PC-9 (cell line): ENCODE data around the gene GJA9. TPM values are rescaled to one million over a fixed set of nuclear protein-coding genes. Genes with fewer than 3 reads are reported as not detected.

ENCODE experiments used
- BruUV-seq: library from RNA; stranded (reverse); fragments of 400-500 nt; replicated peaks from 2 replicates; lab custom pipeline; 2021; lab: Mats Ljungman, UMichigan
- CTCF ChIA-PET: fragments of 300-600 bp; sonication (Branson Sonifier 250); formaldehyde crosslinking; loops from one replicate; lab custom pipeline; 2022; ENCODE audit warnings: antibody characterized with exemption; lab: Charles Lee
- POLR2A ChIA-PET: fragments of 300-600 bp; sonication (Branson Sonifier 250); formaldehyde crosslinking; loops from one replicate; lab custom pipeline; 2022; ENCODE audit warnings: antibody characterized with exemption; ENCODE audit not compliant: unreplicated experiment; lab: Charles Lee
- DNase-seq, 2 experiments: peaks; one replicate each; pipeline versions ENCODE4 v3.0.0 to v3.0.0-alpha.2; 2015 to 2022; ENCODE audit warnings: mixed read lengths in 1 of 2
- H2AFZ ChIP-seq: fragments of 200-600 bp; sonication (generic); 2 replicates; pipeline ENCODE4 v1.8.1; 2017; ENCODE audit warnings: antibody characterized with exemption
- H3F3A ChIP-seq: fragments of 200-600 bp; sonication (generic); 2 replicates; pipeline ENCODE4 v1.8.1; 2017; ENCODE audit warnings: antibody characterized with exemption, mild to moderate bottlenecking, low read depth; ENCODE audit not compliant: insufficient read depth
- H3K27ac ChIP-seq: fragments of 200-600 bp; sonication (generic); 2 replicates; pipeline ENCODE4 v1.6.1; 2016; ENCODE audit warnings: mixed run types
- H3K27me3 ChIP-seq: fragments of 200-600 bp; sonication (generic); 2 replicates; pipeline ENCODE4 v1.6.1; 2016; ENCODE audit warnings: low read depth, mixed run types; ENCODE audit not compliant: insufficient read depth
- H3K36me3 ChIP-seq: fragments of 200-600 bp; sonication (generic); 2 replicates; pipeline ENCODE4 v1.6.1; 2016; ENCODE audit warnings: low read depth, mixed run types
- H3K4me1 ChIP-seq: fragments of 200-600 bp; sonication (generic); replicated peaks from 2 replicates; pipeline ENCODE4 v1.6.1; 2016; ENCODE audit warnings: mixed run types; ENCODE audit not compliant: insufficient read depth
- H3K4me2 ChIP-seq: fragments of 200-600 bp; sonication (generic); 2 replicates; pipeline ENCODE4 v1.6.1; 2017; ENCODE audit warnings: mixed run types
- H3K4me3 ChIP-seq: fragments of 200-600 bp; sonication (generic); 2 replicates; pipeline ENCODE4 v1.6.1; 2016; ENCODE audit warnings: mixed run types
- H3K79me2 ChIP-seq: fragments of 200-600 bp; sonication (generic); 2 replicates; pipeline ENCODE4 v1.6.1; 2017; ENCODE audit warnings: low read depth, mixed run types
- H3K9me2 ChIP-seq: fragments of 200-600 bp; sonication (generic); 2 replicates; pipeline ENCODE4 v1.8.1; 2017; ENCODE audit warnings: mild to moderate bottlenecking; ENCODE audit not compliant: insufficient read depth
- H3K9me3 ChIP-seq: fragments of 200-600 bp; sonication (generic); 2 replicates; pipeline ENCODE4 v1.8.1; 2016; ENCODE audit warnings: low read depth; ENCODE audit not compliant: insufficient read depth
- H4K20me1 ChIP-seq: fragments of 200-600 bp; sonication (generic); 2 replicates; pipeline ENCODE4 v1.8.1; 2017; ENCODE audit not compliant: insufficient read depth
- EZH2 ChIP-seq: fragments of 200-600 bp; sonication (generic); IDR thresholded peaks from 2 replicates; pipeline ENCODE4 v1.8.0; 2017; ENCODE audit warnings: antibody characterized with exemption, low read depth
- intact Hi-C: fragments of 100-400 bp; cut with micrococcal nuclease; formaldehyde crosslinking; loops from one replicate; pipeline ENCODE4 v1.10.0; 2022; ENCODE audit not compliant: unreplicated experiment
- total RNA-seq: library from RNA; stranded (reverse); gene quantifications from 2 replicates; pipeline ENCODE4 v1.2.3, GENCODE V29; 2021
- TF ChIP-seq, protein P1 (sequence below): fragments of 200-600 bp; sonication (generic); conservative IDR thresholded peaks from 2 replicates; pipeline ENCODE4 v1.6.1; 2017; ENCODE audit warnings: mixed run types, antibody characterized with exemption, mild to moderate bottlenecking, moderate library complexity

GJA9 gene
- total RNA-seq, 1 experiment from 2014 or later: 0.48 TPM

DNA sequence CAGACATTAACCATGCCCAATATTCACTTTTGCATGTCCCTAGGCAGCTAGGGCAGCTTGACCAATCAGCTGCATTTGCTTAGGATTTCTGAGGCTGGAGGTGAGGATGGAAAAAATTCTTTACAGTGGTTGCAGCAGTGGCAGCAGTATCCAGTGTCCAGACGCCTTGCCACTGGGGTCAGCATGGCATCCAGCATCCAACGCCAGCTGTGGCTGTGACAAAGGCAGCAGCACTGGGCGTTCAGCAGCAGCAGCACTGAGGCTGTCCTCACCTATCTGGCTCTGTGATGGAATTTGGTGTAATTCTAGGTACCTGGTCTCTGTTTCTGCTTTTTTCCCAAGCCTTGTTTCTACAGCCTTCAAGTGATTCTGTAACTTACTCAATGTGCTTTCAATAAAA, 44.7 kb upstream of the GJA9 start:
- no peak for DNase-seq
- BruUV-seq: no TSS peak
- CTCF ChIA-PET: no interaction called here

DNA sequence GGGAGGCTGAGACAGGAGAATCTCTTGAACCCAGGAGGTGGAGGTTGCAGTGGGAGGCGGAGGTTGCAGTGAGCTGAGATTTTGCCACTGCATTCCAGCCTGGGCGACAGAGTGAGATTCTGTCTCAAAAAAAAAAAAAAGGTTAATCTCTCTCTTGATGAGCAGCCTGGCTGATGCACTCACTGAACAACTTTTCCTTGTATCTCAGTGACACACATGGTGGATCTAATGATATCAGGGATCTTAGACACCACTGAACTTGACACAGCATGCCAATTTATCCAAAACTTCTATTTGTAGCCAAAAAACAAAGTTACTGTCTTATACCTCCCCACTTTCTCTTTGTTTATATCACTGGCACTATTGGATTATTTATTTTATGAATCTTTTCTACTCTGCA, 44.0 kb upstream of the GJA9 start:
- Histone ChIP-seq H3K36me3 (no peaks in the 10 kb centered on the region), H2AFZ (no peak overlapping the region), H4K20me1 (no peaks in the 10 kb centered on the region), H3K4me2 (no peak overlapping the region), H3K79me2 (no peaks in the 10 kb centered on the region), H3K4me1 (no peaks in the 10 kb centered on the region), H3K27ac (no peak overlapping the region), H3K27me3 (no peaks in the 10 kb centered on the region), H3K9me2 (no peaks in the 10 kb centered on the region), H3K4me3 (no peak overlapping the region), H3K9me3 (no peaks in the 10 kb centered on the region), H3F3A (0 out of 2 replicates have a peak, but pooled peaks cover 3% of the 10 kb centered on the region)
- DNase-seq: no peak
- POLR2A ChIA-PET: no interaction called here
- intact Hi-C loops: no loop called here
- TF ChIP-seq EZH2: no peak
- TF ChIP-seq, protein P1, sequence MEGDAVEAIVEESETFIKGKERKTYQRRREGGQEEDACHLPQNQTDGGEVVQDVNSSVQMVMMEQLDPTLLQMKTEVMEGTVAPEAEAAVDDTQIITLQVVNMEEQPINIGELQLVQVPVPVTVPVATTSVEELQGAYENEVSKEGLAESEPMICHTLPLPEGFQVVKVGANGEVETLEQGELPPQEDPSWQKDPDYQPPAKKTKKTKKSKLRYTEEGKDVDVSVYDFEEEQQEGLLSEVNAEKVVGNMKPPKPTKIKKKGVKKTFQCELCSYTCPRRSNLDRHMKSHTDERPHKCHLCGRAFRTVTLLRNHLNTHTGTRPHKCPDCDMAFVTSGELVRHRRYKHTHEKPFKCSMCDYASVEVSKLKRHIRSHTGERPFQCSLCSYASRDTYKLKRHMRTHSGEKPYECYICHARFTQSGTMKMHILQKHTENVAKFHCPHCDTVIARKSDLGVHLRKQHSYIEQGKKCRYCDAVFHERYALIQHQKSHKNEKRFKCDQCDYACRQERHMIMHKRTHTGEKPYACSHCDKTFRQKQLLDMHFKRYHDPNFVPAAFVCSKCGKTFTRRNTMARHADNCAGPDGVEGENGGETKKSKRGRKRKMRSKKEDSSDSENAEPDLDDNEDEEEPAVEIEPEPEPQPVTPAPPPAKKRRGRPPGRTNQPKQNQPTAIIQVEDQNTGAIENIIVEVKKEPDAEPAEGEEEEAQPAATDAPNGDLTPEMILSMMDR: no peak
- CTCF ChIA-PET: no interaction called here
- no TSS peak for BruUV-seq

More for the DNA sequence above, 44.7 kb upstream of the GJA9 start:
- Histone ChIP-seq H3K27ac (no peak overlapping the region), H2AFZ (no peak overlapping the region), H3K79me2 (no peaks in the 10 kb centered on the region), H3F3A (0 out of 2 replicates have a peak, but pooled peaks cover 3% of the 10 kb centered on the region), H3K4me2 (no peak overlapping the region), H3K4me1 (no peaks in the 10 kb centered on the region), H3K4me3 (no peak overlapping the region), H3K9me3 (no peaks in the 10 kb centered on the region), H3K36me3 (no peaks in the 10 kb centered on the region), H3K9me2 (no peaks in the 10 kb centered on the region), H3K27me3 (no peaks in the 10 kb centered on the region), H4K20me1 (no peaks in the 10 kb centered on the region)
- POLR2A ChIA-PET: no interaction called here
- intact Hi-C loops: no loop called here
- TF ChIP-seq, protein P1: no peak
- no peak for TF ChIP-seq EZH2

DNA sequence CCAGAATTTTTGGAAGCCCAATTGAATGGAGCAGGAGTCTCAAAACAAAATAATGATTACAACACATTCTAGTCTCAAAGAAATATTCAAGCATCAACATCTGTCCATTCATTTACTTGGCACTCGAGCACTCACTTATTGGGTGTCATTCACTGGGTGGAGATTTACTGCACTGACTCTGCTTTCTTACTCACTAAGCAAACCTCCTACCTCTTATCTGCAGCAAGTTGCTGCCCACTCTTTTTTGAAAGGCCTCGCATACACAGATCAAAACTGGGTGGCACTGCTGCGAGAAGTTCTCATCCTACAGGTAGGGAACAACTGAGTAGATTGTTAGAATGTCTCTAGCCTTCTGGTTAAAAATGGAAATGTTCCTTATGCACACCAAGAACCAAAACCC, 42.2 kb upstream of the GJA9 start:
- POLR2A ChIA-PET: no interaction called here
- Histone ChIP-seq H3K4me1 (no peaks in the 10 kb centered on the region), H3K27me3 (no peaks in the 10 kb centered on the region), H3K9me2 (no peaks in the 10 kb centered on the region), H3K4me2 (no peak overlapping the region), H3K79me2 (no peaks in the 10 kb centered on the region), H3K36me3 (no peaks in the 10 kb centered on the region), H3F3A (0 out of 2 replicates have a peak, but pooled peaks cover 3% of the 10 kb centered on the region), H4K20me1 (no peaks in the 10 kb centered on the region), H3K9me3 (no peaks in the 10 kb centered on the region), H2AFZ (no peak overlapping the region), H3K4me3 (no peak overlapping the region), H3K27ac (no peak overlapping the region)
- no peak for TF ChIP-seq EZH2
- TF ChIP-seq, protein P1: no peak
- intact Hi-C loops: no loop called here
- no TSS peak for BruUV-seq
- no peak for DNase-seq
- CTCF ChIA-PET: no interaction called here
